ENCODE data around the gene TTC39C.

TTC39C gene

GRCh38 chr18:24031318-24031717, 16.8 kb downstream of the TTC39C start:
- Histone ChIP-seq H3K27me3 (ENCODE audit: insufficient read depth, poor library complexity, severe bottlenecking) (no peaks in the 10 kb centered on the region), H3K27ac (replicated peaks) (no peak overlapping the region), H3K4me3 (replicated peaks; ENCODE audit: insufficient read depth, low read length) (no peak overlapping the region)
- TF ChIP-seq, protein P1, sequence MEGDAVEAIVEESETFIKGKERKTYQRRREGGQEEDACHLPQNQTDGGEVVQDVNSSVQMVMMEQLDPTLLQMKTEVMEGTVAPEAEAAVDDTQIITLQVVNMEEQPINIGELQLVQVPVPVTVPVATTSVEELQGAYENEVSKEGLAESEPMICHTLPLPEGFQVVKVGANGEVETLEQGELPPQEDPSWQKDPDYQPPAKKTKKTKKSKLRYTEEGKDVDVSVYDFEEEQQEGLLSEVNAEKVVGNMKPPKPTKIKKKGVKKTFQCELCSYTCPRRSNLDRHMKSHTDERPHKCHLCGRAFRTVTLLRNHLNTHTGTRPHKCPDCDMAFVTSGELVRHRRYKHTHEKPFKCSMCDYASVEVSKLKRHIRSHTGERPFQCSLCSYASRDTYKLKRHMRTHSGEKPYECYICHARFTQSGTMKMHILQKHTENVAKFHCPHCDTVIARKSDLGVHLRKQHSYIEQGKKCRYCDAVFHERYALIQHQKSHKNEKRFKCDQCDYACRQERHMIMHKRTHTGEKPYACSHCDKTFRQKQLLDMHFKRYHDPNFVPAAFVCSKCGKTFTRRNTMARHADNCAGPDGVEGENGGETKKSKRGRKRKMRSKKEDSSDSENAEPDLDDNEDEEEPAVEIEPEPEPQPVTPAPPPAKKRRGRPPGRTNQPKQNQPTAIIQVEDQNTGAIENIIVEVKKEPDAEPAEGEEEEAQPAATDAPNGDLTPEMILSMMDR (IDR thresholded peaks at IDR 0.05; ENCODE audit: insufficient read depth, low read length), result no peak
- TF ChIP-seq, protein P2, sequence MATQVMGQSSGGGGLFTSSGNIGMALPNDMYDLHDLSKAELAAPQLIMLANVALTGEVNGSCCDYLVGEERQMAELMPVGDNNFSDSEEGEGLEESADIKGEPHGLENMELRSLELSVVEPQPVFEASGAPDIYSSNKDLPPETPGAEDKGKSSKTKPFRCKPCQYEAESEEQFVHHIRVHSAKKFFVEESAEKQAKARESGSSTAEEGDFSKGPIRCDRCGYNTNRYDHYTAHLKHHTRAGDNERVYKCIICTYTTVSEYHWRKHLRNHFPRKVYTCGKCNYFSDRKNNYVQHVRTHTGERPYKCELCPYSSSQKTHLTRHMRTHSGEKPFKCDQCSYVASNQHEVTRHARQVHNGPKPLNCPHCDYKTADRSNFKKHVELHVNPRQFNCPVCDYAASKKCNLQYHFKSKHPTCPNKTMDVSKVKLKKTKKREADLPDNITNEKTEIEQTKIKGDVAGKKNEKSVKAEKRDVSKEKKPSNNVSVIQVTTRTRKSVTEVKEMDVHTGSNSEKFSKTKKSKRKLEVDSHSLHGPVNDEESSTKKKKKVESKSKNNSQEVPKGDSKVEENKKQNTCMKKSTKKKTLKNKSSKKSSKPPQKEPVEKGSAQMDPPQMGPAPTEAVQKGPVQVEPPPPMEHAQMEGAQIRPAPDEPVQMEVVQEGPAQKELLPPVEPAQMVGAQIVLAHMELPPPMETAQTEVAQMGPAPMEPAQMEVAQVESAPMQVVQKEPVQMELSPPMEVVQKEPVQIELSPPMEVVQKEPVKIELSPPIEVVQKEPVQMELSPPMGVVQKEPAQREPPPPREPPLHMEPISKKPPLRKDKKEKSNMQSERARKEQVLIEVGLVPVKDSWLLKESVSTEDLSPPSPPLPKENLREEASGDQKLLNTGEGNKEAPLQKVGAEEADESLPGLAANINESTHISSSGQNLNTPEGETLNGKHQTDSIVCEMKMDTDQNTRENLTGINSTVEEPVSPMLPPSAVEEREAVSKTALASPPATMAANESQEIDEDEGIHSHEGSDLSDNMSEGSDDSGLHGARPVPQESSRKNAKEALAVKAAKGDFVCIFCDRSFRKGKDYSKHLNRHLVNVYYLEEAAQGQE (IDR thresholded peaks at IDR 0.05; ENCODE audit: insufficient replicate concordance, low read depth), result no peak
- TF ChIP-seq GABPA (IDR thresholded peaks at IDR 0.05; ENCODE audit: low read depth) (no peak), SPI1 (IDR thresholded peaks at IDR 0.05; ENCODE audit: borderline replicate concordance, low read depth) (no peak), POLR2AphosphoS5 (IDR thresholded peaks at IDR 0.05; ENCODE audit: low read depth) (no peak)
- no peak for DNase-seq (ENCODE audit: low read depth in 1 of 2, low spot score in 1 of 2)

- no peak for TF ChIP-seq SPI1 (IDR thresholded peaks at IDR 0.05; ENCODE audit: borderline replicate concordance, low read depth)
- TF ChIP-seq, protein P1 (IDR thresholded peaks at IDR 0.05; ENCODE audit: insufficient read depth, low read length), result no peak
- no peak for TF ChIP-seq POLR2AphosphoS5 (IDR thresholded peaks at IDR 0.05; ENCODE audit: low read depth)
- no peak for TF ChIP-seq GABPA (IDR thresholded peaks at IDR 0.05; ENCODE audit: low read depth)
- TF ChIP-seq, protein P2 (IDR thresholded peaks at IDR 0.05; ENCODE audit: insufficient replicate concordance, low read depth), result no peak
- no peak for DNase-seq (ENCODE audit: low read depth in 1 of 2, low spot score in 1 of 2)
- Histone ChIP-seq H3K4me3 (replicated peaks; ENCODE audit: insufficient read depth, low read length) (no peak overlapping the region), H3K27ac (replicated peaks) (no peak overlapping the region), H3K27me3 (ENCODE audit: insufficient read depth, poor library complexity, severe bottlenecking) (no peaks in the 10 kb centered on the region)
Measured at GRCh38 chr18:24031916-24032315, 17.4 kb downstream of the TTC39C start.

DNA sequence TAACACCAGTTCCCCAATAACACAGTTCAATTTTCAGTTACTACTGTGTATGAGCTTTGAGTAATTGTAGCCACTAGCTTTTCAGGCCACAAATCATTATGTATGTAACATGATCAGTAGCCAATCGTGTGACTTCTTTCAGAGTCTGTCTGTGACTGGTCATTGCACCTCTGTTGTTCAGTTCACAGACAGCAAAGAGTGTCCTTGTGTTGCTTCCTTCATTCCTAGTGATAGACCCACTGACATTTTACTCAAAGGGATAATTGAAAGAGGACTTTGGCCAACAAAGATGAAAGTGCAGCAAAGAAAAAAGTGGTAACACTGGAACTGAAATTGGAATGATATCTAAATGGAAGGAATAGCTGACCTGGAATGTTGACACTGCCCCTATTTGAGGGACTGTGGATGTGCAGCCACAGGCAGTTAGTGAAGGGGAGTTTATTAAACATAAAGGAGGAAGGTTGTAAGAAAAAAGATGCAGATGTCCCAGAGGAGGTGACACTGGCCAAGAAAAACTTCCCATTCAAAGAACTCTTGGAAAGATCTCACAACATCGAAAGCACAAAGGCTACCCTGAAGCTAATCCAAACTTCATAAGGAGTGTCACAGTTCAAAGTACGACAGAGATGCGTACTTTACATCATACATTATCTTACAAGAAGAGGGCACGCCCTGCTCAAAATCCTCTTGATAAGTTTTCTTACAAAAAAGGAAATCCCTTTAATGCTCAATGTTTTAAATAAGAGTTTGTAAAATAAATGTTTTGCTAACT, 19.3 kb downstream of the TTC39C start:
- no peak overlapping the region for H3K27ac ChIP-seq (replicated peaks)
- DNase-seq (ENCODE audit: low read depth in 1 of 2, low spot score in 1 of 2), result no peak

More for the DNA sequence above, 19.3 kb downstream of the TTC39C start:
- TF ChIP-seq, protein P1 (IDR thresholded peaks at IDR 0.05; ENCODE audit: insufficient read depth, low read length), result no peak
- no peak for TF ChIP-seq GABPA (IDR thresholded peaks at IDR 0.05; ENCODE audit: low read depth)
- TF ChIP-seq, protein P2 (IDR thresholded peaks at IDR 0.05; ENCODE audit: insufficient replicate concordance, low read depth), result no peak
- TF ChIP-seq POLR2AphosphoS5 (IDR thresholded peaks at IDR 0.05; ENCODE audit: low read depth), result no peak
- TF ChIP-seq SPI1 (IDR thresholded peaks at IDR 0.05; ENCODE audit: borderline replicate concordance, low read depth), result no peak
- Histone ChIP-seq H3K27me3 (ENCODE audit: insufficient read depth, poor library complexity, severe bottlenecking) (no peaks in the 10 kb centered on the region), H3K4me3 (replicated peaks; ENCODE audit: insufficient read depth, low read length) (no peak overlapping the region)
